CD4-positive, alpha-beta T cell (primary cell): ENCODE measurements around the gene YBX1. TPM values are rescaled to one million over a fixed set of nuclear protein-coding genes. Genes with fewer than 3 reads are reported as not detected.

Experiments
- ATAC-seq: fragments of 200-7000 bp; cut with Tn5 transposase; one replicate; pipeline ENCODE4 v1.10.0; 2022; ENCODE audit warnings: mild to moderate bottlenecking; ENCODE audit not compliant: poor library complexity
- CTCF ChIA-PET: fragments of 350-600 bp; sonication (Branson Sonifier 250); formaldehyde crosslinking; loops from one replicate; lab custom pipeline; 2021; ENCODE audit warnings: antibody characterized with exemption, inconsistent platforms; lab: Charles Lee
- POLR2A ChIA-PET: fragments of 350-600 bp; sonication (Branson Sonifier 250); formaldehyde crosslinking; loops from one replicate; lab custom pipeline; 2021; ENCODE audit warnings: antibody characterized with exemption, inconsistent platforms; lab: Charles Lee
- DNase-seq, 14 experiments: peaks; one replicate each; pipeline ENCODE4 v3.0.0-alpha.2; 2013 to 2020; ENCODE audit warnings: mixed read lengths in 2 of 14
- H3K27ac ChIP-seq, 2 donors: one replicate each; pipeline versions ENCODE4 v1.5.1 to v1.7.0; 2013; ENCODE audit warnings: low read length in 2 of 2, low read depth in 1 of 2, mild to moderate bottlenecking in 1 of 2
- H3K27me3 ChIP-seq, 2 experiments: 1 replicate in 1 of 2; 2 replicates in 1 of 2; pipeline versions ENCODE4 v1.6.1 to v1.7.0; 2013; ENCODE audit warnings: low read length in 2 of 2, control low read depth in 1 of 2, mild to moderate bottlenecking in 1 of 2, moderate library complexity in 1 of 2; ENCODE audit not compliant: insufficient read depth in 2 of 2, control insufficient read depth in 1 of 2
- H3K36me3 ChIP-seq: one replicate; pipeline ENCODE4 v1.6.1; 2013; ENCODE audit warnings: low read length, control low read depth; ENCODE audit not compliant: insufficient read depth
- H3K4me1 ChIP-seq: one replicate; pipeline ENCODE4 v1.6.1; 2013; ENCODE audit warnings: low read length, control low read depth; ENCODE audit not compliant: insufficient read depth
- H3K4me3 ChIP-seq: one replicate; pipeline ENCODE4 v1.5.1; 2013; ENCODE audit warnings: mild to moderate bottlenecking, low read length, moderate library complexity
- H3K9me3 ChIP-seq, 2 experiments: 1 replicate in 1 of 2; 2 replicates in 1 of 2; pipeline versions ENCODE4 v1.6.1 to v1.7.0; 2013; ENCODE audit warnings: low read length in 2 of 2, mild to moderate bottlenecking in 2 of 2, control low read depth in 1 of 2, moderate library complexity in 1 of 2; ENCODE audit not compliant: control insufficient read depth in 1 of 2, insufficient read depth in 1 of 2
- H3K27ac Mint-ChIP-seq: one replicate; pipeline ENCODE4 v1.8.0; 2020; ENCODE audit warnings: mixed read lengths
- H3K27me3 Mint-ChIP-seq: one replicate; pipeline ENCODE4 v1.8.0; 2021; ENCODE audit warnings: mixed read lengths
- H3K36me3 Mint-ChIP-seq: one replicate; pipeline ENCODE4 v1.8.0; 2021; ENCODE audit warnings: low read depth, mixed read lengths
- H3K4me1 Mint-ChIP-seq: one replicate; pipeline ENCODE4 v1.8.0; 2021; ENCODE audit warnings: low read depth, mixed read lengths
- H3K4me3 Mint-ChIP-seq: one replicate; pipeline ENCODE4 v1.8.0; 2020; ENCODE audit warnings: mild to moderate bottlenecking, mixed read lengths
- H3K9me3 Mint-ChIP-seq: one replicate; pipeline ENCODE4 v1.8.0; 2020; ENCODE audit warnings: mixed read lengths
- intact Hi-C, 2 experiments: fragments of 100-400 bp; cut with DNase I in 1 of 2; cut with micrococcal nuclease in 1 of 2; formaldehyde crosslinking; loops; one replicate each; pipeline versions ENCODE4 v1.15.1 to v1.9.0; 2023 to 2025; cut with DNase I, micrococcal nuclease
- total RNA-seq, 174 experiments: library from RNA in 2 of 174; stranded (reverse) in 2 of 174; gene quantifications; one replicate each; pipeline ENCODE4 v1.2.3 and lab custom pipeline; 2021 to 2026
- TF ChIP-seq, protein P1 (sequence below): fragments of 200-600 bp; IDR thresholded peaks from one replicate; pipeline ENCODE4 v1.8.0; 2022; ENCODE audit warnings: antibody characterized with exemption, mild to moderate bottlenecking

The YBX1 gene
- total RNA-seq, 2 experiments from 2014 or later: 372 to 389 TPM

DNA sequence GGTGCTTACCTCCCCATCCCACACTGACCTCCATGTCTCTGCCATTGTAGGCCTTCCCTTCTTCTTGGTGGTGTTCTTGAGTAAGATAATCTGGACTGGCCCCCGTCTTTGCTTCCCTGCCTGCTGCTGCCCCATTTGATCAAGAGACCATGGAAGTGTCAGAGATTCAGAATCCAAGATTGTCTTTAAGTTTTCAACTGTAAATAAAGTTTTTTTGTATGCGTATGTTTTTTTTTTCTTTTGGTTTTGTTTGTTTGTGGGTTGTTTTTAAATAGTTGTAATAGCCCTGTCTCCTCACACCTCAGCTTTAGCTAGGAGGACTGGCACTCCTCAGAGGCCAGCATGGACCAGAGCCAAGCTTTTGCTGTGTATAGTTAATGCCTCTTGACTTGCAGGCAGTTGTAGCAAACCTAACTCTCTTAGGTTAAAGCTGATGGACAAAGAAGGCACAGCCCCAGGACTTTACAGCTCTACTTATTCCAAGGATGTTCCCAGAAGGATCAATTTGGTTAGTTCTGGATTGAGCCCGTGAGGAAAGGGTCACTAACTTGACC, 5.6 kb upstream of the YBX1 start:
- Mint-ChIP-seq H3K4me1 (peaks cover 6% of the 10 kb centered on the region), H3K27me3 (no peaks in the 10 kb centered on the region), H3K36me3 (peaks cover 41% of the 10 kb centered on the region), H3K9me3 (no peaks in the 10 kb centered on the region), H3K27ac (no peak overlapping the region), H3K4me3 (no peak overlapping the region)
- intact Hi-C loops: no loop called here
- peaks cover 8% of the 10 kb centered on the region for H3K4me1 ChIP-seq
- ATAC-seq: no peak
- no peak for DNase-seq
- no peak overlapping the region for H3K27ac ChIP-seq
- H3K9me3 ChIP-seq: no peaks in the 10 kb centered on the region
- CTCF ChIA-PET: no interaction called here
- no peaks in the 10 kb centered on the region for H3K27me3 ChIP-seq
- POLR2A ChIA-PET: interaction anchor here (0.6 kb wide), 1 partner anchor 1030 kb away, joined by 6 read pairs; no protein-coding TSS in a partner anchor
- no peak overlapping the region for H3K4me3 ChIP-seq
- peaks cover 31% of the 10 kb centered on the region for H3K36me3 ChIP-seq
- TF ChIP-seq, protein P1, sequence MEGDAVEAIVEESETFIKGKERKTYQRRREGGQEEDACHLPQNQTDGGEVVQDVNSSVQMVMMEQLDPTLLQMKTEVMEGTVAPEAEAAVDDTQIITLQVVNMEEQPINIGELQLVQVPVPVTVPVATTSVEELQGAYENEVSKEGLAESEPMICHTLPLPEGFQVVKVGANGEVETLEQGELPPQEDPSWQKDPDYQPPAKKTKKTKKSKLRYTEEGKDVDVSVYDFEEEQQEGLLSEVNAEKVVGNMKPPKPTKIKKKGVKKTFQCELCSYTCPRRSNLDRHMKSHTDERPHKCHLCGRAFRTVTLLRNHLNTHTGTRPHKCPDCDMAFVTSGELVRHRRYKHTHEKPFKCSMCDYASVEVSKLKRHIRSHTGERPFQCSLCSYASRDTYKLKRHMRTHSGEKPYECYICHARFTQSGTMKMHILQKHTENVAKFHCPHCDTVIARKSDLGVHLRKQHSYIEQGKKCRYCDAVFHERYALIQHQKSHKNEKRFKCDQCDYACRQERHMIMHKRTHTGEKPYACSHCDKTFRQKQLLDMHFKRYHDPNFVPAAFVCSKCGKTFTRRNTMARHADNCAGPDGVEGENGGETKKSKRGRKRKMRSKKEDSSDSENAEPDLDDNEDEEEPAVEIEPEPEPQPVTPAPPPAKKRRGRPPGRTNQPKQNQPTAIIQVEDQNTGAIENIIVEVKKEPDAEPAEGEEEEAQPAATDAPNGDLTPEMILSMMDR: no peak

DNA sequence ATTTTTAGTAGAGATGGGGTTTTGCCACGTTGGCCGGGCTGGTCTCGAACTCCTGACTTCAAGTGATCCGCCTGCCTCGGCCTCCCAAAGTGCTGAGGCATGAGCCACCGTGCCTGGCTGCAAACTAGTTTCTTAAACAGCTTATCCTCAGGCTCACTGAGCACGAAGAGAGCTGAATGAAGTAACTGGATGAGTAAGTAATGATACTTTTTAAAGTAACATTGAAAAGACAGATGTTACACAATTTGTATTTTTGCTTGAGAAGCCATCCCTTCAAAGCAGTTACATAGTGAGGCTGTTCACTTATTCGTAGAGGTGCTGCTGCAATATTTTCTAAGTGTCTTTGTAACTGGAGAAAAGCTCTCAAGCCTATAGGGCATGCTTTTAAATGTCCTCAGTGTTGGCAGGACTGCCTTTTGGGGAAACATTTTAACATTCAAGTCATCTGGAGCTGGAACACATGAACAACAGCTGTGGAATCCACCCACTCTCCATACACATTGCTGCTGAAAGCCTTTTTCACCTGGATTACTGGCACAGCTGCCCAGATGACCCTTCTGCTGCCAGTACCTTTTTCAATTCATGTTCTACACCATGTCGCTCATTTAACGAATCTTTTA, 2.7 kb upstream of the YBX1 start:
- POLR2A ChIA-PET: interaction anchor here (4.9 kb wide), 1 partner anchor 87 kb away, joined by 75 read pairs; the partner anchor contains the start of genes C1orf50 and P3H1
- no peaks in the 10 kb centered on the region for H3K27me3 Mint-ChIP-seq

DNA sequence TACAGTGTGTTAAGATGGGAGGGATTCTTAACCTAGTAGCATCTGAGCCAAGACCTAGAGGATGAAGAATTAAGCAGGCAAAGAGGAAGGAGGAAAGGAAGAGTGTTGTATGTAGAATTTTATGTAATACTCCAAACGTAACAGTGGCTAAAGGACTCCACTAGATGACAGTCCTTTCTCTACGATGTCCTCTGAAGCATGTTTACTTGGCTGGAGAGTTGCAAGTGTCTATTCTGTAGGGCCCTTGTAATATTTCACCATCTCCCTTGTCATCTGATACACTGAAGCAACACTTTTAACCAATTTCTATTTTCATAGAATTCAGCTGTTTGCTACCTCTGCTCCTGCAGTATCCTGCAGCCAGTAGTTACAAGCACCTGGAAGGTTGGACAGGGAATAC, 2.2 kb upstream of the YBX1 start:
- H3K36me3 Mint-ChIP-seq: peaks cover 44% of the 10 kb centered on the region
- H3K27me3 Mint-ChIP-seq: no peaks in the 10 kb centered on the region
- peaks cover 23% of the 10 kb centered on the region for H3K4me1 ChIP-seq
- intact Hi-C loops: loop anchor here (5.0 to 10.0 kb wide), 7 partner anchors 223 to 1315 kb away; partner anchors contain the start of genes FOXJ3 (in 2 of the 2), CFAP57 (in 1 of the 2), EBNA1BP2 (in 1 of the 2) and FOXO6 (in 1 of the 2)
- H3K36me3 ChIP-seq: peaks cover 20% of the 10 kb centered on the region
- no peaks in the 10 kb centered on the region for H3K9me3 Mint-ChIP-seq
- no peaks in the 10 kb centered on the region for H3K9me3 ChIP-seq
- no peak overlapping the region for H3K4me3 ChIP-seq
- H3K4me1 Mint-ChIP-seq: peaks cover 32% of the 10 kb centered on the region
- H3K27ac ChIP-seq: no peak overlapping the region
- ChIA-PET CTCF (interaction anchor here (0.7 kb wide), 1 partner anchor 13 kb away, joined by 3 read pairs; no protein-coding TSS in a partner anchor), POLR2A (interaction anchor here (4.3 to 5.1 kb wide), 3 partner anchors 12 to 87 kb away, joined by 37 to 171 read pairs (median 75); partner anchors contain the start of genes C1orf50, P3H1 and PPIH)
- ATAC-seq (no peak), DNase-seq (no peak)
- peak overlapping the region; percentile 45 for H3K4me3 Mint-ChIP-seq
- TF ChIP-seq, protein P1: no peak
- H3K27me3 ChIP-seq: no peaks in the 10 kb centered on the region
- H3K27ac Mint-ChIP-seq: peak overlapping the region; percentile 94

More for the DNA sequence above, 2.7 kb upstream of the YBX1 start:
- Histone ChIP-seq H3K9me3 (no peaks in the 10 kb centered on the region), H3K4me1 (peaks cover 18% of the 10 kb centered on the region), H3K4me3 (no peak overlapping the region), H3K36me3 (peaks cover 20% of the 10 kb centered on the region), H3K27ac (no peak overlapping the region), H3K27me3 (no peaks in the 10 kb centered on the region)
- H3K4me1 Mint-ChIP-seq: peaks cover 26% of the 10 kb centered on the region
- no peak for DNase-seq
- peaks cover 44% of the 10 kb centered on the region for H3K36me3 Mint-ChIP-seq
- CTCF ChIA-PET: interaction anchor here (1.2 kb wide), 1 partner anchor 13 kb away, joined by 3 read pairs; no protein-coding TSS in a partner anchor
- intact Hi-C loops: loop anchor here in 1 of 2 experiments (2.0 kb wide), 1 partner anchor 17 kb away; no protein-coding TSS in a partner anchor
- peak overlapping the region; percentile 12 for H3K27ac Mint-ChIP-seq
- no peak overlapping the region for H3K4me3 Mint-ChIP-seq
- H3K9me3 Mint-ChIP-seq: no peaks in the 10 kb centered on the region
- ATAC-seq: no peak
- TF ChIP-seq, protein P1: no peak
